ENCODE measurements around the gene ATXN10. TPM values are rescaled to one million over a fixed set of nuclear protein-coding genes. Genes with fewer than 3 reads are reported as not detected.

Gene ATXN10
- total and polyA plus RNA-seq, 2 experiments from 2014 or later, result 99.0 to 163 TPM

GRCh38 chr22:45832959-45833580 lies 161.4 kb downstream of the ATXN10 start:
- no peaks in the 10 kb centered on the region for H3K4me1 ChIP-seq (ENCODE audit: insufficient read depth)
- no peaks in the 10 kb centered on the region for H3K9me3 Mint-ChIP-seq
- H3K4me1 Mint-ChIP-seq, result peaks cover 13% of the 10 kb centered on the region
- ATAC-seq (no peak), DNase-seq (ENCODE audit: low spot score) (no peak)
- no peak overlapping the region for H2AFZ ChIP-seq
- H3K4me3 ChIP-seq, result no peak overlapping the region
- H4K20me1 ChIP-seq (replicated peaks; ENCODE audit: insufficient read depth), result peaks cover 13% of the 10 kb centered on the region
- no peak overlapping the region for H3K4me3 Mint-ChIP-seq
- TF ChIP-seq ZNF114 (CRISPR knock-in tag; IDR thresholded peaks at IDR 0.05), result no peak
- TF ChIP-seq STAT1 (IDR thresholded peaks at IDR 0.05; ENCODE audit: unreplicated experiment), result no peak
- TF ChIP-seq JUNB (IDR thresholded peaks at IDR 0.05; ENCODE audit: unreplicated experiment), result no peak
- no peak for TF ChIP-seq EZH2 (IDR thresholded peaks at IDR 0.05; ENCODE audit: low read depth, unreplicated experiment)
- TF ChIP-seq, protein P1, sequence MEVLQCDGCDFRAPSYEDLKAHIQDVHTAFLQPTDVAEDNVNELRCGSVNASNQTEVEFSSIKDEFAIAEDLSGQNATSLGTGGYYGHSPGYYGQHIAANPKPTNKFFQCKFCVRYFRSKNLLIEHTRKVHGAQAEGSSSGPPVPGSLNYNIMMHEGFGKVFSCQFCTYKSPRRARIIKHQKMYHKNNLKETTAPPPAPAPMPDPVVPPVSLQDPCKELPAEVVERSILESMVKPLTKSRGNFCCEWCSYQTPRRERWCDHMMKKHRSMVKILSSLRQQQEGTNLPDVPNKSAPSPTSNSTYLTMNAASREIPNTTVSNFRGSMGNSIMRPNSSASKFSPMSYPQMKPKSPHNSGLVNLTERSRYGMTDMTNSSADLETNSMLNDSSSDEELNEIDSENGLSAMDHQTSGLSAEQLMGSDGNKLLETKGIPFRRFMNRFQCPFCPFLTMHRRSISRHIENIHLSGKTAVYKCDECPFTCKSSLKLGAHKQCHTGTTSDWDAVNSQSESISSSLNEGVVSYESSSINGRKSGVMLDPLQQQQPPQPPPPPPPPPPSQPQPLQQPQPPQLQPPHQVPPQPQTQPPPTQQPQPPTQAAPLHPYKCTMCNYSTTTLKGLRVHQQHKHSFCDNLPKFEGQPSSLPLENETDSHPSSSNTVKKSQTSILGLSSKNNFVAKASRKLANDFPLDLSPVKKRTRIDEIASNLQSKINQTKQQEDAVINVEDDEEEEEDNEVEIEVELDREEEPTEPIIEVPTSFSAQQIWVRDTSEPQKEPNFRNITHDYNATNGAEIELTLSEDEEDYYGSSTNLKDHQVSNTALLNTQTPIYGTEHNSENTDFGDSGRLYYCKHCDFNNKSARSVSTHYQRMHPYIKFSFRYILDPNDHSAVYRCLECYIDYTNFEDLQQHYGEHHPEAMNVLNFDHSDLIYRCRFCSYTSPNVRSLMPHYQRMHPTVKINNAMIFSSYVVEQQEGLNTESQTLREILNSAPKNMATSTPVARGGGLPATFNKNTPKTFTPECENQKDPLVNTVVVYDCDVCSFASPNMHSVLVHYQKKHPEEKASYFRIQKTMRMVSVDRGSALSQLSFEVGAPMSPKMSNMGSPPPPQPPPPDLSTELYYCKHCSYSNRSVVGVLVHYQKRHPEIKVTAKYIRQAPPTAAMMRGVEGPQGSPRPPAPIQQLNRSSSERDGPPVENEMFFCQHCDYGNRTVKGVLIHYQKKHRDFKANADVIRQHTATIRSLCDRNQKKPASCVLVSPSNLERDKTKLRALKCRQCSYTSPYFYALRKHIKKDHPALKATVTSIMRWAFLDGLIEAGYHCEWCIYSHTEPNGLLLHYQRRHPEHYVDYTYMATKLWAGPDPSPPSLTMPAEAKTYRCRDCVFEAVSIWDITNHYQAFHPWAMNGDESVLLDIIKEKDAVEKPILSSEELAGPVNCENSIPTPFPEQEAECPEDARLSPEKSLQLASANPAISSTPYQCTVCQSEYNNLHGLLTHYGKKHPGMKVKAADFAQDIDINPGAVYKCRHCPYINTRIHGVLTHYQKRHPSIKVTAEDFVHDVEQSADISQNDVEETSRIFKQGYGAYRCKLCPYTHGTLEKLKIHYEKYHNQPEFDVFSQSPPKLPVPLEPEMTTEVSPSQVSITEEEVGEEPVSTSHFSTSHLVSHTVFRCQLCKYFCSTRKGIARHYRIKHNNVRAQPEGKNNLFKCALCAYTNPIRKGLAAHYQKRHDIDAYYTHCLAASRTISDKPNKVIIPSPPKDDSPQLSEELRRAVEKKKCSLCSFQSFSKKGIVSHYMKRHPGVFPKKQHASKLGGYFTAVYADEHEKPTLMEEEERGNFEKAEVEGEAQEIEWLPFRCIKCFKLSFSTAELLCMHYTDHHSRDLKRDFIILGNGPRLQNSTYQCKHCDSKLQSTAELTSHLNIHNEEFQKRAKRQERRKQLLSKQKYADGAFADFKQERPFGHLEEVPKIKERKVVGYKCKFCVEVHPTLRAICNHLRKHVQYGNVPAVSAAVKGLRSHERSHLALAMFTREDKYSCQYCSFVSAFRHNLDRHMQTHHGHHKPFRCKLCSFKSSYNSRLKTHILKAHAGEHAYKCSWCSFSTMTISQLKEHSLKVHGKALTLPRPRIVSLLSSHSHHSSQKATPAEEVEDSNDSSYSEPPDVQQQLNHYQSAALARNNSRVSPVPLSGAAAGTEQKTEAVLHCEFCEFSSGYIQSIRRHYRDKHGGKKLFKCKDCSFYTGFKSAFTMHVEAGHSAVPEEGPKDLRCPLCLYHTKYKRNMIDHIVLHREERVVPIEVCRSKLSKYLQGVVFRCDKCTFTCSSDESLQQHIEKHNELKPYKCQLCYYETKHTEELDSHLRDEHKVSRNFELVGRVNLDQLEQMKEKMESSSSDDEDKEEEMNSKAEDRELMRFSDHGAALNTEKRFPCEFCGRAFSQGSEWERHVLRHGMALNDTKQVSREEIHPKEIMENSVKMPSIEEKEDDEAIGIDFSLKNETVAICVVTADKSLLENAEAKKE (CRISPR knock-in tag; IDR thresholded peaks at IDR 0.05), result no peak
- TF ChIP-seq ETS1 (IDR thresholded peaks at IDR 0.05), result no peak
- TF ChIP-seq EZH2phosphoT487 (IDR thresholded peaks at IDR 0.05; ENCODE audit: unreplicated experiment), result no peak
- no peak for TF ChIP-seq POLR2AphosphoS5 (IDR thresholded peaks at IDR 0.05; ENCODE audit: low read depth)
- no peak for TF ChIP-seq CREB1 (CRISPR knock-in tag; IDR thresholded peaks at IDR 0.05; ENCODE audit: low read depth)
- no peak for TF ChIP-seq NANOG (IDR thresholded peaks at IDR 0.05; ENCODE audit: borderline replicate concordance)
- TF ChIP-seq, protein P2, sequence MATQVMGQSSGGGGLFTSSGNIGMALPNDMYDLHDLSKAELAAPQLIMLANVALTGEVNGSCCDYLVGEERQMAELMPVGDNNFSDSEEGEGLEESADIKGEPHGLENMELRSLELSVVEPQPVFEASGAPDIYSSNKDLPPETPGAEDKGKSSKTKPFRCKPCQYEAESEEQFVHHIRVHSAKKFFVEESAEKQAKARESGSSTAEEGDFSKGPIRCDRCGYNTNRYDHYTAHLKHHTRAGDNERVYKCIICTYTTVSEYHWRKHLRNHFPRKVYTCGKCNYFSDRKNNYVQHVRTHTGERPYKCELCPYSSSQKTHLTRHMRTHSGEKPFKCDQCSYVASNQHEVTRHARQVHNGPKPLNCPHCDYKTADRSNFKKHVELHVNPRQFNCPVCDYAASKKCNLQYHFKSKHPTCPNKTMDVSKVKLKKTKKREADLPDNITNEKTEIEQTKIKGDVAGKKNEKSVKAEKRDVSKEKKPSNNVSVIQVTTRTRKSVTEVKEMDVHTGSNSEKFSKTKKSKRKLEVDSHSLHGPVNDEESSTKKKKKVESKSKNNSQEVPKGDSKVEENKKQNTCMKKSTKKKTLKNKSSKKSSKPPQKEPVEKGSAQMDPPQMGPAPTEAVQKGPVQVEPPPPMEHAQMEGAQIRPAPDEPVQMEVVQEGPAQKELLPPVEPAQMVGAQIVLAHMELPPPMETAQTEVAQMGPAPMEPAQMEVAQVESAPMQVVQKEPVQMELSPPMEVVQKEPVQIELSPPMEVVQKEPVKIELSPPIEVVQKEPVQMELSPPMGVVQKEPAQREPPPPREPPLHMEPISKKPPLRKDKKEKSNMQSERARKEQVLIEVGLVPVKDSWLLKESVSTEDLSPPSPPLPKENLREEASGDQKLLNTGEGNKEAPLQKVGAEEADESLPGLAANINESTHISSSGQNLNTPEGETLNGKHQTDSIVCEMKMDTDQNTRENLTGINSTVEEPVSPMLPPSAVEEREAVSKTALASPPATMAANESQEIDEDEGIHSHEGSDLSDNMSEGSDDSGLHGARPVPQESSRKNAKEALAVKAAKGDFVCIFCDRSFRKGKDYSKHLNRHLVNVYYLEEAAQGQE (IDR thresholded peaks at IDR 0.05; ENCODE audit: unreplicated experiment), result no peak
- TF ChIP-seq CTCF (conservative IDR thresholded peaks at IDR 0.05; ENCODE audit: low read depth in 2 of 2), result no peak
- no peaks in the 10 kb centered on the region for H3K27me3 ChIP-seq (ENCODE audit: insufficient read depth)
- no peaks in the 10 kb centered on the region for H3K27me3 Mint-ChIP-seq (ENCODE audit: insufficient read depth, low read depth, poor library complexity)
- no peak overlapping the region for H3K4me2 ChIP-seq
- H3K36me3 ChIP-seq (ENCODE audit: insufficient read depth), result no peaks in the 10 kb centered on the region
- no peaks in the 10 kb centered on the region for H3K9me2 ChIP-seq (ENCODE audit: insufficient read depth)
- H3K79me2 ChIP-seq (replicated peaks; ENCODE audit: insufficient read depth), result no peaks in the 10 kb centered on the region
- H3K27ac Mint-ChIP-seq, result no peak overlapping the region
- no peaks in the 10 kb centered on the region for H3F3A ChIP-seq (replicated peaks; ENCODE audit: low read depth)
- peaks cover 3% of the 10 kb centered on the region; the same call in 1 of the 3 replicates for H3K36me3 Mint-ChIP-seq (ENCODE audit: low read depth)
- H3K27ac ChIP-seq (ENCODE audit: low read depth), result no peak overlapping the region

Data from GM23338 (cell line).